GM19397 (cell line): ENCODE data around the gene QRFP.

Source experiments
- ATAC-seq: cut with Tn5 transposase; IDR thresholded peaks from one replicate; pipeline ENCODE4 v1.9.1; 2021; ENCODE audit warnings: mild to moderate bottlenecking, moderate library complexity; ENCODE audit not compliant: unreplicated experiment

Gene QRFP

DNA sequence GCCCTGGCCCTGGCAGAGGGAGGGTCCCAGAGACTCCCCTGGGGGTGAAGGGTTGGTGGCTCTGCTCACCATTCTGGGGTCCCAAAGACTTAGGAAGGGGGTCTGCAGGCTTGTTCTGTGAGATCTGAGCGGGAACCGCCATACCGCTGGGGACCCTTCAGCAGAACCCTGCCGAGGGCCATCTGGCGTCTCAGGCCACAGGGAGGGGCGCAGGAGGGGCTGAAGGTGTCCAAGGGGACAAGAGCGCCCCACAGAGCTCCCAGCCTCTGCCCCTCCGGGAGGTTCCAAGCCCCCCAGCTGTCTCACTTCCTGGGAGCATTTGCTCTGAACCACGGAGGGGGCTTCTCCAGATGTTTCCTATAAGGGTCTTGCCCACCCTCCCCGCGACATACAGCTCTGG lies 37.6 kb upstream of the QRFP start:
- ATAC-seq, result no peak

GRCh38 chr9:130933114-130934046 lies 36.8 kb upstream of the QRFP start:
- ATAC-seq, result no peak

DNA sequence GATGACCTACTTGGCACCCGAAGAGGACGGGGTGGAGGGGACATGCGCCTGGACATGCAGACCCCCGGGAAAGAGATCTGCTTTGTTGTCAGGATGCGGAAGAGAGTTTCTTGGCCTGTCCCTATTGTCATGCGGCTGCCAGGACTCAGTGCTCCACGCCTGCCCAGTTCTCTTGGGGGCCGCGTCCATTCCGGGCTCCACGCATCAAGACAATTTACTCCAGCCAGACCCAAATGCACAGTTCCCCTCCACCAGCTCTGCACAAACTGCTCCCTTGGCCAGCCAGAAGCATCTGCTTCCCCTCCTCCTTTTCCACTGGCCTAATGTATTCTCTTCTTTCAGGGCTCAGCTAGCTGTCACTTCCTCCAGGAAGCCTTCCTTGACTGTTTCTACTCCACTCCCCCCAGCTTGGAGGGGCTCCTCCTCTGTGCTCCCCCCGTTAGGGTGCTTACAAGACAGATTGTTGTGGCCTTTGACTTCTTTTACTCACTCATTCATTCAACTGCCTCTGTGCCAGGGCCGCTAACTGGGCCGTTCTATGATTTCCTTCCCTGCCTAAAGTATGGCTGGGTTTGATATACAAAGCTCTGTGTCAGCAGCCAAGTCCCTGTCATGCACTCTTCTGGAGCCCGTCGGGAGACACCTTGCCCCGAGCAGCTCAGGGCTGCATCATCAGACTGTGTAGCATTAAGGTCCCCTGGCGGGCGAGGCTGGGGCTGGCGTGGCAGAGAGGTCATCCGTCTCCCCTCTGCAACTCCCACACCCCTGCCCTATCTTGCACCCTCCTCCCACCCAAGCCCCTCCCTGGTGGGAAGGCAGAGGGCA lies 35.9 kb upstream of the QRFP start:
- ATAC-seq, result no peak

DNA sequence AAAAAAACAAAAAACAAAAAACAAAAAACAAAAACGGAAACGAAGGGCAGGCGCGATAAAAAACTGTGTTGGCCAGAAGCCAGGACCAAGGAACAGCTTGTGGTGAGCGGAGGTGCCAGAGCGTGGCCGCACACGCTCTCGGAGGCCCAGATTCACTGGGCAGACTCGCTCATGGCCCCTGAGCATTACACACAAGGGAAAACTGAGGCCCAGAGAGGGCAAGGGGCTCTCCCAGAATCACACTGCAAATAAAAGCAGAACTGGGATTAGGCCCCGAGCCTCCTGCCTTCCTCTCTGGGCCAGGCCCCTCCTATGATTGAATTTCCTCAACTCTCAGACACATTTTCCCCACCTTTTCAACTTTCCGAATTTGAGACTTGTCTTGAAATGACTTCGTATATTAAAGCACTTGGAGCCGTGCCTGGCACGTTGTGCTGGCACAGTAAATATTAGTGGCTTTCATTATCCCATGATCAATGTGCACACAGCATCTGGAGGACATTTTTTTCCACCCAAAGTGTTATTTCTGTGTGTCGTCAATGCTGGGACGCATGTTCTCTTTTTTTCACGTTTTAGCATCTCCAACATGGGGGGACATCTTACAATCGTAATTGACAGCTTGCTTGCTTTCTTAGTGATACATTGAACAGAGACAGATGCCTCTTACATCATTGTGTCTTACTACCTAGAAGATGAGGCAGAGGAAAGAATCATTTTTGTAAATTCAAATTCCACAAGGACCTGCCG lies 35.1 kb upstream of the QRFP start:
- no peak for ATAC-seq

GRCh38 chr9:130930804-130931349 lies 34.3 kb upstream of the QRFP start:
- no peak for ATAC-seq

GRCh38 chr9:130930132-130930803 lies 33.7 kb upstream of the QRFP start:
- ATAC-seq, result no peak

DNA sequence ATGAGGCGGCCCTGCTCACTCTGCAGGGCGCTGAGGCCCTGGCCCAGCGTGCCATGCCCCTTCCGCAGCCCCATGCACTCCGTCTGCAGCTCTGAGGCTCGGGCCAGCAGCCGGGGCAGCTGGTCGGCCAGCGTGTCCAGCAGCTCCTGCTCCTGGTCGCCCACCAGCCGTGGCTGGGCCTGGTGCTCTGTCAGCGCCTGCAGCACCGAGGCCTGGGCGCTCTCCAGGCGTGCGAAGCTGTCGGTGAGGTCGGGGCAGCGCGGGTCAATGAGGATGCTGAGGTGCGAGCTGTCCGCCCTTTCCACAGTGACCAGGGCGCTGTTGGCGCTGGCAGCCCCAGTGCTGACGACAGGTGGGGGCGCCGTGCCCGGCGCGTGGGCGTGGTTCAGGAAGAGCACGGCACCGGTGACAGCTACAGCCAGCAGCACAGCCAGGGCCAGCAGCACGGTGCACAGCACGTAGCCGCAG lies 33.0 kb upstream of the QRFP start:
- ATAC-seq, result no peak

- no peak for ATAC-seq
Measured at GRCh38 chr9:130927995-130928900, 31.6 kb upstream of the QRFP start.

DNA sequence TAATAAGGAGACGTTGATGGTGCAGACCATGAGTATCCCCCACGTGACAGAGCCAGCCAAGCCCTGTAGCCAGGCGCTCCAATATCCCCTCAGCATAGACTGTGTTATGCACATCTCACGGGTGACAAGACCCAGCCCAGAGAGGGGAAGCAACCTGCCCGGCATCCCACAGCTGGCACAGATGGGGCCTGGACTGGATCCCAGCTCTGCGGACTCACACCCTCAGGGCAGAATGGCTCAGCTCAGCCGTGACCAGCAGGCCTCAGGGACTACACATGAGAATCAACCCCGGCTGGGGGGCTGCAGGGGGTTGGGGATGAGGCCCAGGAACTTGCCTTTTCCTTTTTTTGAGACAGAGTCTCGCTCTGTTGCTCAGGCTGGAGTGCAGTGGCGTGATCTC lies 30.7 kb upstream of the QRFP start:
- ATAC-seq, result no peak

DNA sequence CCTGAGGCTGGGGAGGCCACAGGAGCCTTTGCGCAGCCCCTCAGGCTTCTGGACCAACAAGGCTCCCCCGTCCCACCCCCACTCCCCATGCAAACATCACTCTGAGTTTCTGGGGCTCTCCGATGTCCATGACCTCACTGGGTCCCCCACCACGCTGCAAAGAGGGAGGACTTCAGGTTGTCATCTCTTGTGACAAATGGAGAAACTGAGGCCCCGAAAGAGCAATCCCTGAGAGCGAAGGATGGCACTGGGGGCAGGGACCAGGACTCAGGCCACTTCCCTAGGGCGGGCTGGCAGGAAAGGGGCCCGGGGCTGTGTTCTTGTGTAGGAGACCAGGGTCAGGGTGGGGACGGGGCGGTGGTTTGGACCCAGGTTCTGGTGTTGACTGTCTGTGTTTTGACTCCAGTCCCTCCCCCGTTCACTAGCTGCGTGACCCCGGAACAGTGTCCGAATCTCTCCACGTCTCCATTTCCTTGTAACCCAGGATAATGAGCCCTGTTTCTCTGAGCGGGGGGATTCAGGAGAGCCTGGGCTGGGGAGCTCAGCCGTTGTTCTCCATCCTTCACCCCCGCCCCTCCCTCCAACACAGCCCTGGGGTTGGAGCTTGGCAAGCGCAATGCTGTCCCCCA lies 28.6 kb upstream of the QRFP start:
- ATAC-seq, result no peak

GRCh38 chr9:130924448-130924788 lies 27.8 kb upstream of the QRFP start:
- no peak for ATAC-seq

GRCh38 chr9:130923611-130924447 lies 27.2 kb upstream of the QRFP start:
- ATAC-seq, result no peak

DNA sequence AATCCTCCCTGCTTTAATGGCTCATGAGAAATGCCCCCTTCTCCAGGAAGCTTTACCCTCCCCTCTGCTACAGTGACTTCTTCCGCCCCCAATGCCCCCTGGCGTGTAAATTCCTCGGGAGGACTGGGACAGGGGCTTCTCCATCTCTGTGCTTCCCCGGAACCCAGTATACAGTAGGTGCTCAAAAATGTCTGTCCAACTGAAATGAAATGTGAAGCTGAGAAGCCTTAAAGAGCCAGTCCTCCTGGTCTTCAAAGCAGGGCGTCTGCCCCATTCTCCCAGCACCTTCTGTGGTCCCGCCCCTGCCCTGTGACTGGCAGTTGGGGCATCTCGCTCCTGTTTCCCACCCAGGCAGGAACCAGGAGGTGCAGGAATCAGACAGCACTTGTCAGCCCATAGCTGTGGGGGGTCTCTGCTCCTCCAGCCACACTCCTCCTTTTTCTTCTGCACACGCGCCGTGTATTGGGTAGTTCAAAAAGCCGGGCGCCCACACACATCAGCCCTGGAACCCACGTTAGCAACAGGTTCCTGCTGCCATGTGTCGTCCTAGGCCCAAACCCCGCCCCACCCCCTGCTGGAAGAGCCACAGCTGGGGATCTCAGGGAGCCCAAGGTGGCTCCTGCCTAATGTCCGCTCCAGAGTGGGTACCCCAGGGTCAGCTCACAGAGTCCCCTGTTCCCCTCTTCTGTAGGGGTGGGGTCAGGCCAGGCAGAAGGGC lies 26.4 kb upstream of the QRFP start:
- no peak for ATAC-seq

- no peak for ATAC-seq
Measured at GRCh38 chr9:130921989-130922892, 25.6 kb upstream of the QRFP start.

DNA sequence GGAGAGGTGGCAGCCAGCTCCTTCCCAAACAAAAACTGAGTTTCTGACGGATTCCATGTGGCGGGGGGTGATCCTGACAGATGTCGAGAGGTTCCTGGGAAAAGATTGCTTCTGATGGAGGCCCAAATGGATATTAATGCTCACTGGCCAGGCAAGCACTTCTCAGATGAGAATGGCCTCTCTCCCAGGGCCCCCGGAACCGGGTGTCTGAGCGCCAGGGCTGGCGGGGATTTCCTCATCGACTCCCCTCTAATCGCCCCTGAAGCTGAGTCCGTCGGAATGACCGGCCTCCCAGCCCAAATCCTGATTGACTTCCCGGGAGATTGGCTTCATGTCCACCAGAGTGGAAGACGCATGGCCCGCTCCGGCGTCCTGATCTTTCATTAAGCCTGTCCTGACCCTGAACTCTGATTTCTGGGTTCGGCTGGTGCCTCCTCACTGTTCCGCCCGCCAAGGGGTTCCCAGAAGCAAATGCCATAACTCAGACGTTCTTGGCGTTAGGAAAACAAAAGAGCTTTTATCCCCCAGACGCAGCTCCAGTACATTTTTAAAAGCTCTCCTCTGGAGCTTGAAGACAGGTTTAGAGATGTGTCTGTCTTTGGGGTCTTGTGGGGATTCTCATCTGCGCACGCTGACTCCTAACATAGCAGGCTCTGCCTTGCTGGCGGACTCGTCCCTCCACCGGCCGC lies 24.8 kb upstream of the QRFP start:
- no peak for ATAC-seq
